K562 (cell line): Measurements from ENCODE around the gene COL23A1. TPM values are rescaled to one million over a fixed set of nuclear protein-coding genes. Genes with fewer than 3 reads are reported as not detected.

Source experiments
- ATAC-seq: fragments of 200-7000 bp; cut with Tn5 transposase; 3 replicates; pipeline ENCODE4 v1.9.1; 2020; ENCODE audit warnings: moderate library complexity
- BruUV-seq: library from RNA; stranded (reverse); fragments of 400-500 nt; replicated peaks from 2 replicates; lab custom pipeline; 2021; lab: Mats Ljungman, UMichigan
- CTCF ChIA-PET: fragments of 300-600 bp; formaldehyde crosslinking; extraction: SDS; loops from one replicate; lab custom pipeline; 2021; ENCODE audit warnings: low intra/inter-chr PET ratio; lab: Yijun Ruan, JAX
- POLR2A ChIA-PET: fragments of 300-600, 350-650 bp; sonication (Branson Sonifier 250); formaldehyde crosslinking; extraction: SDS; loops from one replicate; lab custom pipeline; 2021; ENCODE audit warnings: antibody characterized with exemption, inconsistent platforms; lab: Yijun Ruan, JAX
- DNase-seq, 4 experiments: peaks; one replicate each; pipeline versions ENCODE4 v3.0.0 to v3.0.0-alpha.2; 2011 to 2018; ENCODE audit warnings: low spot score in 3 of 4, mixed read lengths in 3 of 4; ENCODE audit errors: extremely low read depth in 1 of 4
- FAIRE-seq: peaks from 2 replicates; lab custom pipeline; 2011; peaks lifted over from hg19 to GRCh38; lab: Jason Lieb, UNC
- H2AFZ ChIP-seq: 2 replicates; pipeline ENCODE4 v1.6.0; 2011; ENCODE audit warnings: low read depth, low read length, control low read depth, inconsistent platforms
- H3K27ac ChIP-seq: fragments of 200-600 bp; 3 replicates; pipeline ENCODE4 v1.8.0; 2011; ENCODE audit warnings: low read depth, mild to moderate bottlenecking, control low read depth, inconsistent platforms, low read length, moderate library complexity, mixed read lengths; ENCODE audit errors: extremely low read depth
- H3K27me3 ChIP-seq, 2 experiments: fragments of 300-600 bp in 1 of 2; 2 replicates in 1 of 2; 3 replicates in 1 of 2; pipeline versions ENCODE4 v1.6.0 to v1.8.0; 2011; ENCODE audit warnings: inconsistent platforms in 2 of 2, low read length in 2 of 2, mild to moderate bottlenecking in 1 of 2, mixed read lengths in 1 of 2, moderate library complexity in 1 of 2; ENCODE audit not compliant: control insufficient read depth in 2 of 2, insufficient read depth in 2 of 2
- H3K36me3 ChIP-seq: fragments of 300-600 bp; 3 replicates; pipeline ENCODE4 v1.8.0; 2011; ENCODE audit warnings: mild to moderate bottlenecking, low read length, inconsistent platforms; ENCODE audit not compliant: control insufficient read depth, insufficient read depth
- H3K4me1 ChIP-seq, 2 experiments: fragments of 200-600 bp in 1 of 2; replicated peaks in 1 of 2; 2 replicates in 1 of 2; 3 replicates in 1 of 2; pipeline versions ENCODE4 v1.5.1 to v1.8.0; 2011; ENCODE audit warnings: inconsistent platforms in 2 of 2, low read length in 2 of 2, mild to moderate bottlenecking in 1 of 2, mixed read lengths in 1 of 2, moderate library complexity in 1 of 2; ENCODE audit not compliant: control insufficient read depth in 2 of 2, insufficient read depth in 2 of 2
- H3K4me2 ChIP-seq: 2 replicates; pipeline ENCODE4 v1.6.1; 2011; ENCODE audit warnings: low read length, control low read depth, inconsistent platforms, mixed read lengths; ENCODE audit not compliant: insufficient read depth
- H3K4me3 ChIP-seq: fragments of 200-600 bp; sonication (generic), shearing (Covaris generic); 2 replicates; pipeline ENCODE4 v1.5.1; 2016; ENCODE audit warnings: control low read depth, inconsistent platforms
- H3K79me2 ChIP-seq: fragments of 200-600 bp; 3 replicates; pipeline ENCODE4 v1.8.0; 2011; ENCODE audit warnings: low read length, inconsistent platforms; ENCODE audit not compliant: control insufficient read depth, insufficient read depth
- H3K9ac ChIP-seq, 2 experiments: 2 replicates each; pipeline versions ENCODE4 v1.6.0 to v1.6.1; 2011; ENCODE audit warnings: low read depth in 2 of 2, low read length in 2 of 2, control low read depth in 1 of 2, inconsistent platforms in 1 of 2, mild to moderate bottlenecking in 1 of 2, mixed read lengths in 1 of 2; ENCODE audit not compliant: insufficient read depth in 1 of 2
- H3K9me1 ChIP-seq: one replicate; pipeline ENCODE4 v1.6.0; 2011; ENCODE audit warnings: inconsistent platforms, mild to moderate bottlenecking, low read length, moderate library complexity; ENCODE audit not compliant: control insufficient read depth, insufficient read depth
- H3K9me3 ChIP-seq: replicated peaks from 2 replicates; pipeline ENCODE4 v1.5.1; 2011; ENCODE audit warnings: low read depth, low read length, inconsistent platforms; ENCODE audit not compliant: control insufficient read depth, insufficient read depth
- H4K20me1 ChIP-seq: replicated peaks from 2 replicates; pipeline ENCODE4 v1.6.1; 2011; ENCODE audit warnings: low read length, inconsistent platforms, mixed read lengths; ENCODE audit not compliant: control insufficient read depth, insufficient read depth
- CBX1 ChIP-seq: sonication (generic); IDR thresholded peaks from 2 replicates; pipeline ENCODE4 v1.6.1; 2016; ENCODE audit warnings: antibody characterized with exemption, low read depth, mild to moderate bottlenecking
- CREBBP ChIP-seq: IDR thresholded peaks from one replicate; pipeline ENCODE4 v1.6.1; 2012; ENCODE audit warnings: low read depth, mild to moderate bottlenecking, control low read depth, inconsistent platforms, low read length
- ETS1 ChIP-seq: conservative IDR thresholded peaks from 2 replicates; pipeline ENCODE4 v1.6.1; 2011; ENCODE audit warnings: low read depth, mild to moderate bottlenecking, low read length; ENCODE audit not compliant: control insufficient read depth
- LCOR ChIP-seq: sonication (generic); formaldehyde crosslinking; IDR thresholded peaks from 2 replicates; pipeline ENCODE4 v1.8.0; 2022; ENCODE audit warnings: mild to moderate bottlenecking, missing genetic modification reagents
- NR2F6 ChIP-seq: fragments of 450-650 bp; formaldehyde crosslinking; IDR thresholded peaks from 2 replicates; pipeline ENCODE4 v1.4.0; 2020; ENCODE audit warnings: mild to moderate bottlenecking
- PML ChIP-seq: IDR thresholded peaks from 2 replicates; pipeline ENCODE4 v1.6.1; 2012; ENCODE audit warnings: low read length, inconsistent platforms
- POLR2A ChIP-seq: fragments of 450-650 bp; conservative IDR thresholded peaks from 2 replicates; pipeline ENCODE4 v1.6.1; 2016
- POLR2AphosphoS2 ChIP-seq: IDR thresholded peaks from 2 replicates; pipeline ENCODE4 v1.6.1; 2012; ENCODE audit warnings: low read length, improper control_type of control experiment
- POLR2AphosphoS5 ChIP-seq: IDR thresholded peaks from 2 replicates; pipeline ENCODE4 v1.6.1; 2011; ENCODE audit warnings: mild to moderate bottlenecking, low read depth, low read length, moderate library complexity; ENCODE audit not compliant: control insufficient read depth, insufficient read depth
- POLR2B ChIP-seq: fragments of 450-650 bp; IDR thresholded peaks from 2 replicates; pipeline ENCODE4 v1.6.1; 2018; ENCODE audit warnings: low read depth; ENCODE audit not compliant: partially characterized antibody
- RBM22 ChIP-seq: fragments of 200-400 bp; formaldehyde crosslinking; IDR thresholded peaks from 2 replicates; pipeline ENCODE4 v1.6.1; 2018; ENCODE audit warnings: low read length, low read depth; ENCODE audit not compliant: poor library complexity, severe bottlenecking
- SAFB2 ChIP-seq: fragments of 200-400 bp; formaldehyde crosslinking; IDR thresholded peaks from 2 replicates; pipeline ENCODE4 v1.6.1; 2018; ENCODE audit warnings: borderline replicate concordance, low read length, low read depth, moderate library complexity; ENCODE audit not compliant: severe bottlenecking
- SIN3A ChIP-seq, 2 experiments: fragments of 150-350 bp in 1 of 2; IDR thresholded peaks; 2 replicates each; pipeline ENCODE4 v1.6.1; 2011 to 2016; ENCODE audit warnings: borderline replicate concordance in 2 of 2, low read depth in 2 of 2, low read length in 2 of 2, mild to moderate bottlenecking in 2 of 2, moderate library complexity in 2 of 2; ENCODE audit not compliant: control insufficient read depth in 1 of 2
- SMAD1 ChIP-seq: fragments of 150-350 bp; IDR thresholded peaks from 2 replicates; pipeline ENCODE4 v1.6.1; 2014; ENCODE audit warnings: low read length, low read depth; ENCODE audit not compliant: partially characterized antibody
- SMAD4 ChIP-seq: fragments of 250-450 bp; sonication (Bioruptor Pico); conservative IDR thresholded peaks from 2 replicates; pipeline ENCODE4 v1.8.0; 2021; ENCODE audit warnings: inconsistent platforms, mild to moderate bottlenecking, moderate library complexity
- SUPT5H ChIP-seq: fragments of 450-650 bp; IDR thresholded peaks from 2 replicates; pipeline ENCODE4 v1.6.1; 2016
- THRB ChIP-seq: fragments of 450-650 bp; formaldehyde crosslinking; conservative IDR thresholded peaks from 2 replicates; pipeline ENCODE4 v1.4.0; 2022; ENCODE audit warnings: mild to moderate bottlenecking, missing genetic modification characterization
- WGBS: fragments of 100-300 bp; shearing (Covaris generic); methylation state at CpG from one replicate; pipeline ENCODE4 v1.1.6; 2016; ENCODE audit warnings: low coverage, mixed read lengths; ENCODE audit not compliant: insufficient coverage; ENCODE audit errors: missing lambda C conversion rate; 5-methylcytosine and 5-hydroxymethylcytosine counted together
- in situ Hi-C: fragments of 300-500 bp; cut with MboI; formaldehyde crosslinking; loops from 4 replicates; pipeline ENCODE4 v1.15.0; 2018; ENCODE audit warnings: inconsistent platforms, mixed read lengths
- intact Hi-C: fragments of 100-400 bp; cut with micrococcal nuclease; formaldehyde crosslinking; loops from 2 replicates; pipeline ENCODE4 v1.14.2; 2022
- polyA plus RNA-seq, 8 experiments: library from polyadenylated mRNA; depleted of rRNA in 4 of 8; stranded (reverse) in 5 of 8; unstranded in 3 of 8; fragments of >200 nt; fragmentation: Nextera tagmentation in 2 of 8; fragmentation: Illumina TruSeq in 1 of 8; extraction: Ambion mirVana in 2 of 8; extraction: Trizol in 1 of 8; gene quantifications; 2 replicates each; pipeline versions ENCODE4 v1.2.1 to v1.2.3, GENCODE V29; 2011 to 2014; ENCODE audit warnings: inconsistent platforms in 1 of 8, missing spikeins in 1 of 8
- total RNA-seq, 7 experiments: library from RNA; depleted of rRNA in 6 of 7; stranded (reverse); fragments of >200 nt in 6 of 7; fragmentation: Illumina TruSeq in 2 of 7; extraction: Trizol in 2 of 7; gene quantifications; 2 replicates each; pipeline versions ENCODE4 v1.2.1 to v1.2.3, GENCODE V29; 2011 to 2021; ENCODE audit warnings: low replicate concordance in 1 of 7
- TF ChIP-seq, protein P1 (sequence below): sonication (generic); formaldehyde crosslinking; IDR thresholded peaks from 2 replicates; pipeline ENCODE4 v1.8.0; 2022; ENCODE audit warnings: missing genetic modification reagents, mild to moderate bottlenecking, moderate library complexity, borderline replicate concordance

The COL23A1 gene
- total and polyA plus RNA-seq, 9 of the 15 experiments (the other 6 are each of a cell fraction or from before 2014, with no cell fraction given) = 0.09 TPM; not detected in 8

GRCh38 chr5:178211095-178212048 is 378.8 kb downstream of the COL23A1 start:
- ChIA-PET CTCF (no interaction called here), POLR2A (interaction anchor here (0.6 to 12.7 kb wide), 9 partner anchors 7 to 1212 kb away, joined by 3 to 162 read pairs (median 4); partner anchors contain the start of genes HNRNPAB and PHYKPL)
- ATAC-seq (peak; percentile 3), DNase-seq (peak in 1 of 4 experiments; percentile 46), FAIRE-seq (no peak)
- Histone ChIP-seq H3K9me1 (peaks cover 10% of the 10 kb centered on the region), H3K27ac (no peak overlapping the region), H3K4me3 (no peak overlapping the region), H4K20me1 (peaks cover 65% of the 10 kb centered on the region), H2AFZ (no peak overlapping the region), H3K9me3 (no peaks in the 10 kb centered on the region), H3K79me2 (peaks cover 35% of the 10 kb centered on the region), H3K4me1 (peaks cover 17 to 24% of the 10 kb centered on the region in 2 experiments; a peak in 4 of 5 replicates), H3K4me2 (no peak overlapping the region), H3K9ac (no peak overlapping the region), H3K36me3 (peaks cover 100% of the 10 kb centered on the region), H3K27me3 (no peaks in the 10 kb centered on the region)
- 65% methylated on average over 7 of the region's 8 CpGs for WGBS
- intact Hi-C loops = no loop called here
- in situ Hi-C loops = no loop called here
- no TSS peak for BruUV-seq
- TF ChIP-seq POLR2AphosphoS5 = peak; percentile 39
- TF ChIP-seq THRB = 0 out of 2 replicates have a peak, but pooled peaks have one; percentile 14
- TF ChIP-seq SIN3A (IDR thresholded peaks at IDR 0.05; ENCODE audit: borderline replicate concordance in 2 of 2, control insufficient read depth in 1 of 2, low read depth in 2 of 2, low read length in 2 of 2) = peak in 1 of 2 experiments; percentile 2; a peak in 1 of 4 replicates
- TF ChIP-seq CREBBP = no peak
- 0 out of 2 replicates have a peak, but pooled peaks have one; percentile 40 for TF ChIP-seq LCOR (CRISPR knock-in tag)
- peak; percentile 14 for TF ChIP-seq POLR2B
- 0 out of 2 replicates have a peak, but pooled peaks have one; percentile 82 for TF ChIP-seq POLR2AphosphoS2
- peak; percentile 18 for TF ChIP-seq SMAD1
- peak; percentile 69 for TF ChIP-seq POLR2A
- no peak for TF ChIP-seq SMAD4 (CRISPR knock-in tag)
- peak; percentile 55; the same call in 1 of the 2 replicates for TF ChIP-seq ETS1
- peak; percentile 64 for TF ChIP-seq SUPT5H
- TF ChIP-seq, protein P1, sequence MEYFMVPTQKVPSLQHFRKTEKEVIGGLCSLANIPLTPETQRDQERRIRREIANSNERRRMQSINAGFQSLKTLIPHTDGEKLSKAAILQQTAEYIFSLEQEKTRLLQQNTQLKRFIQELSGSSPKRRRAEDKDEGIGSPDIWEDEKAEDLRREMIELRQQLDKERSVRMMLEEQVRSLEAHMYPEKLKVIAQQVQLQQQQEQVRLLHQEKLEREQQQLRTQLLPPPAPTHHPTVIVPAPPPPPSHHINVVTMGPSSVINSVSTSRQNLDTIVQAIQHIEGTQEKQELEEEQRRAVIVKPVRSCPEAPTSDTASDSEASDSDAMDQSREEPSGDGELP = no peak
- peak; percentile 73; the same call in 1 of the 2 replicates for TF ChIP-seq NR2F6 (CRISPR knock-in tag)
- TF ChIP-seq CBX1 = 0 out of 2 replicates have a peak, but pooled peaks have one; percentile 6
- TF ChIP-seq SAFB2 = no peak
- peak; percentile 52 for TF ChIP-seq RBM22
- peak; percentile 13; the same call in 1 of the 2 replicates for TF ChIP-seq PML
